Fibroblast of villous mesenchyme (primary cell): ENCODE data around the gene GTF2H4. TPM values are rescaled to one million over a fixed set of nuclear protein-coding genes. Genes with fewer than 3 reads are reported as not detected.
A peak's percentile ranks its signal among the peaks of the same experiment; 100 is the strongest.
"Not testable (repeated sequence)": the region's sequence is repeated elsewhere in the genome, so short reads cannot be mapped to it uniquely, and the experiment has no call there.

Experiments
- DNase-seq: peaks from one replicate; pipeline ENCODE4 v3.0.0-alpha.2; 2010; ENCODE audit warnings: low read depth
- H3K4me3 ChIP-seq: 2 replicates; pipeline ENCODE4 v1.5.1; 2011; ENCODE audit warnings: low read depth, mild to moderate bottlenecking, low read length
- total RNA-seq: library from RNA; depleted of rRNA; stranded (reverse); fragments of >200 nt; gene quantifications from 2 replicates; pipeline ENCODE4 v1.2.3, GENCODE V29; 2012
- TF ChIP-seq, protein P1 (sequence below): IDR thresholded peaks from 2 replicates; pipeline ENCODE4 v1.5.1; 2012; ENCODE audit warnings: low read depth, mild to moderate bottlenecking, low read length; ENCODE audit not compliant: insufficient read depth

GTF2H4 gene
- 9.3 and 14.7 TPM in 2 replicates for total RNA-seq

DNA sequence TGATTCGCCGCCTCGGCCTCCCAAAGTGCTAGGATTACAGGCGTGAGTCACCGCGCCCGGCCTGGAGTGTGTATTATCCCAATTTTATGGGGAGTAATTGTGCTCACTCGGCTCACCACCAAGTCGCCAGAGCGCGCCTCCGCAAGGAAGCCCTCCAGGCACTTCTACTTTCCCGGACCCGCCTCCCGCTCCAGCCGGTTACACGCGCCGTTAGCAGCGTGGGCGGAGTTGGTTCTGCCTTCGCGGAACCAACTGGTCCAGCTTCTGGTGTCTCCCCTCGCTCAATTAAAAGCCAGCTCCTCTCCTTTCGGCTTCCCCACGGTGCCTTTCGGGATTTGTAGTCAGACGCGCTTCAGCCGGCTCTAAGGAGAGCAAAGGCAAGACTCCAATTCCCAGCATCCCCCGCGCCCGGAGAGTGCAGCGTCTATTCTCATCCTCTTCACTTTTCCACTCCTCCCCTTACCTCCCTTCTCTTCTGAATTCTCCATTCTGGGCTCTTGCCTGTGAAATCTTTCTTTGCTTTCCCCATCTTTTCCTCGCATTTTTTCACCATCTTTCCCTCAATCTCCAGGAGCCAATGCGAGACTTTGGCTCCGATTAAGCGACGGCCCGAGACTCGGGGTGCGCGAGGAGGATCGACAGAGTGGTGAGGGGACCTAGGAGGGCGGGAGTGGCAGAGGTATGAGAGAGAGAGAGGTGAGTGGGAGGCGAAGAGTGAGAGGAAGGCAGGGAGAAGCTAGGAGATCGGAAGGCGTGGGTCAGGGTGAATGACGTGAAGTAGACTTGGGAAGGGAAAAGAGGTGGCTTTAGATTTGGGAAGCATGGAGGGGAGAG, at the start of gene GTF2H4:
GTF2H4 (plus strand) TSS at position 450 of the 834 bp plus-strand sequence.
- TF ChIP-seq, protein P1, sequence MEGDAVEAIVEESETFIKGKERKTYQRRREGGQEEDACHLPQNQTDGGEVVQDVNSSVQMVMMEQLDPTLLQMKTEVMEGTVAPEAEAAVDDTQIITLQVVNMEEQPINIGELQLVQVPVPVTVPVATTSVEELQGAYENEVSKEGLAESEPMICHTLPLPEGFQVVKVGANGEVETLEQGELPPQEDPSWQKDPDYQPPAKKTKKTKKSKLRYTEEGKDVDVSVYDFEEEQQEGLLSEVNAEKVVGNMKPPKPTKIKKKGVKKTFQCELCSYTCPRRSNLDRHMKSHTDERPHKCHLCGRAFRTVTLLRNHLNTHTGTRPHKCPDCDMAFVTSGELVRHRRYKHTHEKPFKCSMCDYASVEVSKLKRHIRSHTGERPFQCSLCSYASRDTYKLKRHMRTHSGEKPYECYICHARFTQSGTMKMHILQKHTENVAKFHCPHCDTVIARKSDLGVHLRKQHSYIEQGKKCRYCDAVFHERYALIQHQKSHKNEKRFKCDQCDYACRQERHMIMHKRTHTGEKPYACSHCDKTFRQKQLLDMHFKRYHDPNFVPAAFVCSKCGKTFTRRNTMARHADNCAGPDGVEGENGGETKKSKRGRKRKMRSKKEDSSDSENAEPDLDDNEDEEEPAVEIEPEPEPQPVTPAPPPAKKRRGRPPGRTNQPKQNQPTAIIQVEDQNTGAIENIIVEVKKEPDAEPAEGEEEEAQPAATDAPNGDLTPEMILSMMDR: no peak
- DNase-seq: peak; percentile 99
- H3K4me3 ChIP-seq: peak within 1 kb of the TSS; percentile 98

DNA sequence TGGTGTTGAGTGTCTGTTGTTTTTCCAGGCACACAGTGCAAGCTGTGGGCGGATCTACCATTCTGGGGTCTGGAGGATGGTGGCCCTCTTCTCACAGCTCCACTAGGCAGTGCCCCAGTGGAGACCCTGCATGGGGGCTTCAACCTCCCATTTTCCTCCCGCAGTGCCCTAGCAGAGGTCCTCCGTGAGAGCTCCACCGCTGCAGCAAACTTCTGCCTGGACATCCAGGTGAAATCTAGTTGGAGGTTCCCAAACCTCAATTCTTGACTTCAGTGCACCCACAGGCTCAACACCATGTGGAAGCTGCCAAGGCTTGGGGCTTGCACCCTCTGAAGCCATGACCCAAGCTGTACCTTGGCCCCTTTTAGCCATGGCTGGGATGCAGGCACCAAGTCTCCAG, 48.3 kb upstream of the GTF2H4 start:
- not testable (repeated sequence) for H3K4me3 ChIP-seq, DNase-seq

DNA sequence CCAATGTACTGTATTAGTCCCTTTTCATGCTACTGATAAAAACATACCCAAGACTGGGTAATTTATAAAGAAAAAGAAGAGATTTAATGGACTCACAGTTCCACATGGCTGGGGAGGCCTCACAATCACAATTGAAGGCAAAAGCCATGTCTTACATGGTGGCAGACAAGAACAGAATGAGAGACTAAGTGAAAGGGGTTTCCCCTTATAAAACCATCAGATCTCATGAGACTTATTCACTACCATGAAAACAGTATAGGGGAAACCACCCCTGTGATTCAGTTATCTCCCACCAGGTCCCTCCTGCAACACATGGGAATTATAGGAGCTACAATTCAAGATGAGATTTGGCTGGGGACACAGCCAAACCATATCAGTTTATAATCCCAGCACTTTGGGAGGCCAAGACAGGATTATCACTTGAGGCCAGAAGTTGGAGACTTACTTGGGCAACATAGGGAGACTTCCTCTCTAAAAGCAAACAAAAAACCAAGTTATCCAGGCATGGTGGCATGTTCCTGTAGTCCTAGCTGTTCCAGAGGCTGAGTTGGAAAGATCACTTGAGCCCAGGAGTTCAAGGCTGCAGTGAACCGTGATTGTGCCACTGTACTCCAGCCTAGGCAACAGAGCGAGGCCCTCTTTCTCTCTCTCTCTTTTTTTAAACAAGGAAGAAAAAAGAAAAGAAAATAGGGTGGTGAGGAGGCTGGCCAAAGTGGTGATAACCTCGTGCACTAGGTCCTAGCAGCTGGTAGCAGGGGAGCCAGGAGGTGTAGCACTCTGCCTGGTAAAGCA, 46.6 kb upstream of the GTF2H4 start:
- no peak for DNase-seq
- TF ChIP-seq, protein P1: no peak
- H3K4me3 ChIP-seq: no peak overlapping the region

DNA sequence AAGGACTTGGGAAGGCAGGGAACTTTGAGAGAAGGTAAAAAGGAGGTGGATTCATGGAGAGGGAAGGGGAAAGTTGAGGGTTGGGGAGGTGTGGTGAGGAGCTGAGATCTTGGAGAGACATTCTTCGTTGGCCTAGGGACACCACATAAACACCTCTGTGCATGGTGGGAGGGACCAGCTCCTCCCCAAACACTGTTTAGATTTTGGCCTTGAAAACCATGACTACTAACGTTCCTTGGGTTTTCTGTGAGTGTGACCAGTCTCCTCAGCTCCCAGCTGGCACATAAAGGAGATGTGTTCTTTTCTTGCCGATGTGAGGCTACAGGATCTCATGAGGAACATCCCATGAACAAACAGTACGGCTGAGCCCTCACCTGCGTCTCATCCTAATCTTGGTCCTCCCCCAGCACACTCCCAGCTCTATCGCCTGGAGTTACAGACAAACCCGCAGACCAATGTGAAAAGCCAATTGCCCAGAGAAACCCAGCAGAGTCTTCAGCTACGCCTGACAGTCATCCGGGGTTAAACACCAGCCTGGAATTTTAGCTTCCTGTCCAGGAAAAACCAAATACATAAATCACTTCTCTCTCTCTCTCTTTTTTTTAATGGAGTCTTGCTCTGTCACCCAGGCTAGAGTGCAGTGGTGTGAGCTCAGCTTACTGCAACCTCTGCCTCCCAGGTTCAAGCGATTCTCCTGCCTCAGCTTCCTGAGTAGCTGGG, 45.7 kb upstream of the GTF2H4 start:
- H3K4me3 ChIP-seq: no peak overlapping the region
- peak; percentile 64 for DNase-seq
- TF ChIP-seq, protein P1: no peak

DNA sequence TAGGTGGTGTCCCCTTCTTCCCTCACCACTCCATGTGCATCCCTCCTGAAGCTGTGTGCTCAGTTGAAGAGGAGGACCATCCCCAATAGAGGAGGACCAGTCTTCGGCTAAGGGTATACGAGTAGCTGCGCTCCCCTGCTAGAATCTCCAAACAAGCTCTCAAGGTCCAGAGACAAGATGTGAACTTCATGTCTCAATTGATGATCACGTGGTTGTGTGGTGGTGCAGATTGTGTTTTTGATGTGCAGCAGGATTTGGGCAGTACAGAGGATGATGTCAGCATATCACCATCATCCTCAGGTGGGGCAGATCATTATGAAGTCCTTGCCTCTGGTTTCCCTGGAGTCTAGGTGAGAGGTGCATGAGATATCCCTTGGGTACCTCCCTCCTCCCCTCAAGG, 43.7 kb upstream of the GTF2H4 start:
- no peak for DNase-seq
- TF ChIP-seq, protein P1: no peak
- H3K4me3 ChIP-seq: no peak overlapping the region

DNA sequence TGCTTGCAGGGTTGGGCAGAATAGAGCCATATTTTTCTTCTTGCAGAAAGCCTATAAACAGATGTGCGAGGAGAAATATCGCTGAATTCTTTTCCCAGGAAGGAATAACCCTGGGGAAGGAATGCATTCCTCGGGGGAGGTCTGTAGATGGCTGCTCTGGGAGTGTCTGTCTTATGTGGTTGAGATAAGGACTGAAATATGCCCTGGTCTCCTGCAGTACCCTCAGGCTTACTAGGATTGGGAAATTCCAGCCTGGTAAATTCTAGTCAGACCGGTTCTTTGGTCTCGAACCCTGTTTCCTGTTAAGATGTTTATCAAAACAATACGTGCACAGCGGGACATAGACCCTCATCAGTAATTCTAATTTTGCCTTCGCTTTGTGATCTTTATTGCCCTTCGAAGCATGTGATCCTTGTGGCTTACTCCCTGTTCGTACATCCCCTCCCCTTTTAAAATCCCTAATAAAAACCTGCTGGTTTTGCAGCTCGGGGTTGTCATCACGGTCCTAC, 38.7 kb upstream of the GTF2H4 start:
- peak; percentile 30 for DNase-seq
- H3K4me3 ChIP-seq: not testable (repeated sequence)

DNA sequence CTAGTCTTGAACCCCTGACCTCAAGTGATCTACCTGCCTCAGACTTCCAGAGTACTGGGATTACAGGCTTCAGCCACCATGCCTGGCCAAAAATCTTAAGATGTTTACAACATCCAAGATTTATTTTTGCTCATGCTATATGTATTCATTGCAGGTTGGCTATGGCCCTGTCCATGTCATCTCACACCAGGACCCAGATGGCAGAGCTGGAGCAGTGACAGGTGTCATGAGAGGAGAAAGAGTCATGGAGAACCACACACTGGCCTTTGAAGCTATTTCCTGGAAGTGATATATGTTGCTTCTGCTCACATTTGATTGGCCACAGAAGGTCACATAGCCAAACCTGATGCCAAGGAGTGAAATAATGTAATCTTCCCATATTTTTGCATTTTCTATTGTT, 37.5 kb upstream of the GTF2H4 start:
- TF ChIP-seq, protein P1: no peak
- no peak overlapping the region for H3K4me3 ChIP-seq
- no peak for DNase-seq
